ENCODE data around the gene FDXR. TPM values are rescaled to one million over a fixed set of nuclear protein-coding genes. Genes with fewer than 3 reads are reported as not detected.

FDXR gene
- total and polyA plus RNA-seq, 9 of the 15 experiments (the other 6 are each of a cell fraction or from before 2014, with no cell fraction given) = 0.89 to 70.7 (median 30.9) TPM

GRCh38 chr17:74919440-74920305, 46.9 kb upstream of the FDXR start (continued):
- TF ChIP-seq E2F6 (IDR thresholded peaks at IDR 0.05; ENCODE audit: borderline replicate concordance in 1 of 2, extremely low read depth in 1 of 2, insufficient read depth in 1 of 2, insufficient read length in 1 of 2, low read depth in 1 of 2, low read length in 1 of 2, poor library complexity in 1 of 2, severe bottlenecking in 1 of 2) (peak; percentile 58 to 70), ASH1L (IDR thresholded peaks at IDR 0.05; ENCODE audit: borderline replicate concordance, low read depth, partially characterized antibody) (no peak), ZBTB34 (CRISPR knock-in tag; IDR thresholded peaks at IDR 0.05) (no peak), POLR2AphosphoS5 (IDR thresholded peaks at IDR 0.05; ENCODE audit: control insufficient read depth, insufficient read depth, low read depth, low read length) (no peak), DNMT1 (IDR thresholded peaks at IDR 0.05) (no peak), CREM (IDR thresholded peaks at IDR 0.05; ENCODE audit: low read depth) (no peak), CCNT2 (IDR thresholded peaks at IDR 0.05; ENCODE audit: borderline replicate concordance, extremely low read depth, insufficient read length, low read depth, low read length) (no peak), NELFE (IDR thresholded peaks at IDR 0.05; ENCODE audit: insufficient read depth, insufficient read length) (no peak), TSC22D4 (tag; IDR thresholded peaks at IDR 0.05) (no peak)
